Activated CD4-positive, alpha-beta T cell treated with anti-CD3 and anti-CD28 coated beads, Interleukin-2, amount 50 U/mL, for 16 hours (primary cell): Measurements from ENCODE around the gene TSC2.

Experiments used
- DNase-seq: peaks from one replicate; pipeline ENCODE4 v3.0.0-alpha.2; 2020

The TSC2 gene

GRCh38 chr16:2044541-2044940, 3.2 kb upstream of the TSC2 start:
- no peak for DNase-seq

DNA sequence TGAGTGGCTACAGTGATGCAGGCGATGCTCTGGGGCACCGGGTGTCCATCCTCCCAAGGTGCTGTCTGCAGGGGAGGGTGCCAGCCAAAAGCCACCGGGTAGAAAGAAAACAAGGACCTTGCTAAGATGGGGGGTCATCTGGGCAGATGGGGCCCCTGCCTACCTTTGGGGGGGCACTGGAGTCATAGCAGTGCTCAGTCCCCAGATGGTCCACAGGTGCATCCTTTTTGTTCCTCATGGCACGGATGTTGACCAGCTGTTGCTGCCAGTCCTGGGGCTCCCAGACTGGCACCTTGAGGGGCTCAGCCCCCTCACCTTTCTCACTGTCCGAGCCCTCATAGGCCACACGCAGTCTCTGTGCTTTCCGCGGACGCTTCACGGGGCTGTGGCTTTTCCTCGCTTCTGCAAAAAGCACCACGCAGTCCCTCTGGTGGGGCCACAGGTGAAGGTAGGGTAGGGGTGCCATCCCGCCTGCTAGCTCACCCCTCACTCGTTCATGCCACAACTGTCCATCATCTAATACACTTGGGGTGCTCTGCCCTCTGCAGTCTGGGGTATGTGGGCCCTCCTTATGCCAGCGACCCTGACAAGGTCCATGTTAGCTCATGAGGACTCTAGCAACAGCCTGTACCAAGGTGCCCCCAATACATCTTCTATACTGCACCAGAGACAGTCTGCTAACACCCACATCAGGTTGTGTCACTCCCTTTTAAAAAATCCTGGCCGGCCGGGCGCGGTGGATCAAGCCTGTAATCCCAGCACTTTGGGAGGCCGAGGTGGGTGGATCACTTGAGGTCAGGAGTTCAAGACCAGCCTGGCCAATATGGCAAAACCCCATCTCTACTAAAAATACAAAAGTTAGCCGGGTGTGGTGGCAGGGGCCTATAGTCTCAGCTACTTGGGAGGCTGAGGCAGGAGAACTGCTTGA, 1.6 kb upstream of the TSC2 start:
- DNase-seq, result no peak

DNA sequence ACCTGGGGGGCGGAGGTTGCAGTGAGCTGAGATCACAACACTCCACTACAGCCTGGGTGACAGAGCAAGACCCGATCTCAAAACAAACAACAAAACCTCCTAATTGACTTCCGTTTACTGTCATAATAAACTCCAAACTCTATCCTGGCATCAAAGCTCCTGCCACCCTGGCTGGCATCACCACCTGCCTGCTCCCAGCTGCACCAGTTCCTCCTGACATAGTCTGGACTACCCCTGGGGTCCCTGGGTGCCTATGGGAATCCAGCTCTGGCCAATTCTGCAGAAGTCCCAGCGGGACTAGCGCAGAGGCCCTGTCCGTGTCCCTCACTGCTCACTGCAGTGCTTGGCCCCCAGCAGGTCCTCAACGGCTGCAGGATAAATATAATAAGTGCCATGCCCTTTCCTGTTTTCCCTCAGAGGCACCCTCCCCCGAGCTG, 874 bp upstream of the TSC2 start:
- no peak for DNase-seq

DNA sequence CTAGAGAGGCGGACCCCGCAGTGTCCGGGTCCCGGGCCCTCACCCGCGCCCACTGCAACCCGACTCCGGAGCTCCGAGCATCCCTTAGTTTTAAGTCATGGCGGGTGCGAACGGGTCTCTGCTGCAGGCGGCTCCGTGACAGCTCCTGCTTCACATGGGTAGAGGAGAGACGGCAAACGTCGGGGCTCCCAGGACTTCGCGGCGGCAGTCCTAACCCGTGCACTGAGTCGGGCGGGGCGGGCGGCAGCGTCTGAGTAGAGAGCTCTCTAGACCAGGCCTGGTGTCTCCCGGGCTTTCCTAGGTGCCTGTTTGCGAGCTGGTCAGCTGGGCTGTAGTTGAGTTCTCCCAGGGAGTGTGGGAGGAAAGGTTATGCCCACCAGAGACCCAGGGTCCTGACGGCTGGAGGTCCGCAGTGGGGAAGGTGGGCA, 345 bp downstream of the TSC2 start:
- DNase-seq, result no peak

- no peak for DNase-seq
Measured at GRCh38 chr16:2053211-2053610, 5.4 kb downstream of the TSC2 start.

GRCh38 chr16:2053897-2054296, 6.1 kb downstream of the TSC2 start:
- no peak for DNase-seq

GRCh38 chr16:2054543-2055245, 6.9 kb downstream of the TSC2 start:
- no peak for DNase-seq

DNA sequence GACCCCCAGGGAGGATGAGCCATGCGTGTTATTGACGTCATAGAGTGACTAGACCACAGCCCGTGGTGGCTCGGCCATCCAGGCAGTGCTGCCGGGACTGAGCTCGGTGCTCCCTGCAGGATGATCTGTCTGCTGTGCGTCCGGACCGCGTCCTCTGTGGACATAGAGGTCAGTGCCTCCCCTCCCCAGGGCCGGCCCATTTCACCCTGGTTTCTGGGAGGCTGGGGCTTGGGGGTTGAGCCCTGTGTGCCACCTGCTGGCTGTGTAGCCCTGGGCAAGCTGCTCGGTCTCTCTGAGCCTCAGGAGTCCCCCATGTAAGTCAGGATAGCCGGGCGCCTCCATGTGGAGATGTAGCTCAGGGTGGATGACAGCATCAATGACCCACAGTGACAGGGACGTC, 8.3 kb downstream of the TSC2 start:
- DNase-seq, result no peak

DNA sequence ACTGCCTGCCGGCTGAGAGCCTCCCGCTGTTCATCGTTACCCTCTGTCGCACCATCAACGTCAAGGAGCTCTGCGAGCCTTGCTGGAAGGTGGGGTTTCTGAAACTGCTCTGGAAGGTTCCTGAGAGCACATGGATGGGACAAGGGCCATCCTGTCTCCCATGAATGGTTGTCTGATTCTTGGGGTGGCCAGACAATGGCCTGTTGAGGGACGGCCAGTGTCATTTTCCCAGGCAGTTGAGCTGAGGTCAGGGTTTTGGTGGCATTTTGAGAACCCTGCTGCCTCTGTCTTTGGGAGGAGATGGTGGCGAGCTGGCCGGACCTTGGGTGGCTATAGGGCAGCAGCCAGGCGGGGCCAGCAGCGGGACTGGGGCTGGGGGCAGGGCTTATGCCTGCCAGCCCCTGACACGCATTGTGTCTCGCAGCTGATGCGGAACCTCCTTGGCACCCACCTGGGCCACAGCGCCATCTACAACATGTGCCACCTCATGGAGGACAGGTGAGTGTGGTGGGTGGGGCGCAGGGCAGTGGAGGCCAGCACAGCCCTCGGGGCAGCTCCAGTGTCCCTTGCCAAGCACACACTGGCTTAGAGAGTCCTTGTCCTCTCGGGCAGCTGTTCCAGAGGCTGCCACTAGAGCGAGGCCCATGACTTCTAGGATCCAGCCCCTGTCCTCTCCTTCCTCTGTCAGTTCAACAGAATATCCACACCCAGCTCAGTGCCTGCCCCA, 9.1 kb downstream of the TSC2 start:
- DNase-seq, result no peak

- DNase-seq, result no peak
Measured at GRCh38 chr16:2057438-2057837, 9.7 kb downstream of the TSC2 start.

DNA sequence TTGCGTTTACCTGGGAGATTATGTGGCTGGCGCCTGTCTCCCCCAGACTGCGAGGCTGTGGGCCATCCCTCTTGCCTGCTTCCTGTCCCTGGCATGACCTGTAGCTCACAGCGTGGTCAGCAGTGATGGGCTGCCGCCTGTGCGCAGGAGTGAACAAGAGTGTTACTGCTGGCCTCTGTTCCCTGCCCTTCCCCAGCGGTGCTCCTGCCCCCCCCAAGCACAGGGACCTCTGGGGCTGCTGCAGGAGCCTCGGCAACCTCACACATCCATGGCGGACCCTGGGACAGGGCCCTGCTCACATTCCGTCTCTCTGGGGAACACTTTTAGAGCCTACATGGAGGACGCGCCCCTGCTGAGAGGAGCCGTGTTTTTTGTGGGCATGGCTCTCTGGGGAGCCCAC, 10.6 kb downstream of the TSC2 start:
- DNase-seq, result no peak

DNA sequence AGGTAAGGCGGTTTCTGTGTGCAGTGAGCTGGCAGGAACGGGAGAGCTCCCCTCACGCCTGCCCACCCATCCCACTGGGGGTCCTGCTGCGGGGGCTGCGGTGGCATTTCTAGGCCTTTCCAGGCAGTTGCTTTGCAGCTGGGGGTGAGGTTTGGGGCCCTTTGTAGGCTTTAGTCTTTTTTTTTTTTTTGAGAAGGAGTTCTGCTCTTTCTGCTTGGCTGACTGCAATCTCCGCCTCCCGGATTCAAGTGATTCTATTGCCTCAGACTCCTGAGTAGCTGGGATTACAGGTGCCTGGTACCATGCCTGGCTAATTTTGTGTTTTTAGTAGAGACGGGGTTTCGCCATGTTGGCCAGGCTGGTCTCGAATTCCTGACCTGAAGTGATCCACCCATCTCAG, 11.1 kb downstream of the TSC2 start:
- DNase-seq, result no peak

DNA sequence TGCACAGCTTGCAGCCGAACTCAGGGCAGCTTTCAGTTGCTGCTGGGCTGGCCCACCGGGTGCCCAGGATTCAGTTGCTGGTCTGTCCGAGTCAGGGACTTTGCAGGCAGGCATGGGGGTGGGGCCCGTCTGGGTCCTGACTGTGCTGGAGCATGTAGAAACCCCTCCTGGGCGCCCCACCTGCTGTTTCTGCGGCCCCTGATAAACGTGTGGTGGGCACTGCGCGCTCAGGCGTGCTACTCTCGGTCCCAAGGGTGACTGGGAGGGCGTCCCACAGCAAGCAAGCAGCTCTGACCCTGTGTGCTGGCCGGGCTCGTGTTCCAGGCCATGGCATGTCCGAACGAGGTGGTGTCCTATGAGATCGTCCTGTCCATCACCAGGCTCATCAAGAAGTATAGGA, 12.6 kb downstream of the TSC2 start:
- no peak for DNase-seq

DNA sequence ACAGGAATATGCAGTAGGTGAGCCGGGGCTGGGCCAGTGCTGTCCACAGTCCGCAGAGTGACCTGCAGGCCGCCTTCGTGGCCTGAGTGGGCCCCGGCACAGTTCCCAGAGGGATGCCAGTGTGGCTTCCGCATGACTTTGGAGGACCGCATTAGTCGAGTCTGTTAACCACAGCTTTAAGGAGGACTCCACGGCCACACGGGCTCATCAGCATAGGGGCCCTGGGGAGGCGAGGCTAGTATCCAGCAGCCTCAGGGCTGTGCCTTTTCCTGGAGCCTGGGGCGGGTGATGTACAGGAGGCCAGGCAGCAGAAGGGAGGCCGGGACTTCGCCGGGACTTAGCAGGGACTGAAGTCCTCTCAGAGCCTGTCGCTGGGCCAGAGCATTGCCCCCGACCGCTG, 13.2 kb downstream of the TSC2 start:
- no peak for DNase-seq

DNA sequence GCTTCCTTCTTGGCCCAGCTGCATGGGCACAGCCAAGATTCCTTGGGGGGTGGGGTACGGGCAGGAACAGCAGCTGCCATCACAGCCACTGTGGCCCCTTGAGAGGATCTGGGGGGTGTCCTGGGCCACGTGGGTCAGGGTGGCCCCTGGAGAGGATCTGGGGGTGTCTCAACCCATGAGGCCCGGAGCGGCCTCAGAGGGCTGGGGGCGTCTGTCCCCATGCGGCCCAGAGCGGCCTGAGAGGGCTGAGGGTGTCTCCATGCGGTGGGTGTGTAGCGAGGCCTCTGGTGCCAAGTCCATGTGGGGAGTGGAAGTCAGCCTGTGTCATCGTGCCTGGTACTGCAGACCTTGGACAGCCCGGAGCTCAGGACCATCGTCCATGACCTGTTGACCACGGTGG, 13.7 kb downstream of the TSC2 start:
- no peak for DNase-seq

- no peak for DNase-seq
Measured at GRCh38 chr16:2062801-2063200, 15.0 kb downstream of the TSC2 start.

DNA sequence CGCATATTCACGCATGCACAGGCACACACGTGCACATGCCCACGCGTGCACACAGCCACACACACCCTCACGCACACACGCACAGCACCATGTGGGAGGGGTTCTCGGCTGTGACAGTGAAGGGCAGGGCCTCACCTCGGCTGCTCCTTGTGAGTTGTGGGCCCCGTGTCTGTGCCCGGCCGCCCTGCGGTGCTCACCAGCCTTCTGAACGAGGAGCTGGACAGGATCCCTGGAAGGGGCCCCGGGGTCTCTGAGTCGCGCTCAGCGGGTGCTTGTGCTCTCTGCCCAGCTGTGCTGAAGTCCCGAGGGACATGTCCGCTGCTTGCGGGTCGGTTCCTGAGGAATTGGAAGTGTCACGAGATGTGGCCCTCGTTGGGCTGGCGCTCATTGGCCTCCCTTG, 16.1 kb downstream of the TSC2 start:
- DNase-seq, result no peak

GRCh38 chr16:2064368-2064945, 16.7 kb downstream of the TSC2 start:
- no peak for DNase-seq

- no peak for DNase-seq
Measured at GRCh38 chr16:2066139-2066538, 18.4 kb downstream of the TSC2 start.

DNA sequence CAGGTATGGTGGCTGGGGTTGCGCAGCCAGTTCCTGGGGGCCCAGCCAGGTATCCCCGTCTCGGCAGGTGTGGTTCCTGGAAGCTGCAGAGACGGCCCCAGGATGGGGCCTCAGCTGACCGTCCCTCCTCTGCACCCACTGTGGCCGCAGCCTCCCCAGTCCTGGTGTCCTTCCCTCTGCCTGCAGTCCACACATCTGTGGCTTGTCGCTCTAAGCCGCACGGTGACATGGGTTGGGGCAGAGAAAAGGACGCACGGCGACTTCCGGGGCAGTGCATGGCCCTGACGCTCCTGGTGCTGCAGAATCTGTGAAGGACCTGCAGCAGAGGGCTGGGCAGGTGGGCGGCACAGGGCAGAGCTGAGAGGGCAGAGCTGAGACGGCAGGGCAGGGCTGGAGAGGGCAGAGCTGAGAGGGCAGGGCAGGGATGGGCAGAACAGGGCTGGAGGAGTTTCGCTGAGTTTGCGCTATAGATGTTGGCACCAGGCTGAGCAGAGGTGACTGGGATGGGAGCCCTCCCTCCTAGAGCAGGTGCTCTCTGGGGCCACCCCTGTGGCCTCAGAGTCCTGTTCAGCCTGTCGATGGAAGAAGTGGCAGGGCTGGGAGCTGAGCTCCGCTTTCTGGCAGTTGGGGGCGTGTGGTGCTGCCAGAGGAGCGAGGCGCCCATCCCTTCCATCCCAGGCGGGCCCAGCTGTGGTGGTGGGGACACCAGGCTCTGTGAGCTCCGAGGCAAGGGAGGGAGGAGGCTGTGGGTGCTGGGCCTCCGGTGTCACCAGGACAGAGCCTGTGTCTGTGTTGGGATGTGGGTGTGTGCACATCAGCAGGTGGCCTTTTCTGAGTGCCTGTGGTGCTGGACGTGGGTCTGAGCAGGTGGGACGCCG, 23.0 kb downstream of the TSC2 start:
- no peak for DNase-seq

DNA sequence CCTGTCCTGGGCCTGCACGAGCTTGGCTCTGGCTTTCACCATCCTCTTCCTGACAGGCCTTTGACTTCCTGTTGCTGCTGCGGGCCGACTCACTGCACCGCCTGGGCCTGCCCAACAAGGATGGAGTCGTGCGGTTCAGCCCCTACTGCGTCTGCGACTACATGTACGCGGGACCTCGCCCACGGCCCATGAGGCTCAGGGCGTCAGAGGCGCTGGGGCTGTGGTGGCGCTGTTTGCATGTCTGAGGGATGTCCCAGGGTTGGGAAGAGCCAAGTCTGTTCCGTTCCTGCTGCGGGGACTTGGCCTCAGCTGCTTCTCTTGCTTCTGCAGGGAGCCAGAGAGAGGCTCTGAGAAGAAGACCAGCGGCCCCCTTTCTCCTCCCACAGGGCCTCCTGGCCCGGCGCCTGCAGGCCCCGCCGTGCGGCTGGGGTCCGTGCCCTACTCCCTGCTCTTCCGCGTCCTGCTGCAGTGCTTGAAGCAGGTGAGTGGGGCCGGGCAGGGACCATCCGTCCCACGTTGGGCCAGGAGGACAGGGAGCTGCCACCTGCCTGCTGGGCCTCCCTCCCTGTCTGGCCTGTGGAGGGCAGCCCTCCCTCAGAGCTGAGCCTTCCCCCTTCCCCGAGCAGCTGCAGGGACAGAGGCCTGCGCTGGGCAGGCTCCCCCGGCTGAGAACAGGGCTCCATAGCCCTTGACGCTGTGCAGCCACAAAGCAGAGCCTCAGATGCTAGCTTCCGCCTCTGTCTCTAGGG, 23.8 kb downstream of the TSC2 start:
- no peak for DNase-seq
